Fibroblast of lung (primary cell): Measurements from ENCODE around the gene MAB21L4.

ENCODE experiments used
- CTCF ChIP-seq, 2 donors: IDR thresholded peaks in 1 of 2; conservative IDR thresholded peaks in 1 of 2; 1 replicate in 1 of 2; 2 replicates in 1 of 2; pipeline ENCODE4 v1.5.1; 2011 to 2012; ENCODE audit warnings: low read length in 2 of 2, control low read depth in 1 of 2, inconsistent platforms in 1 of 2, low read depth in 1 of 2, mild to moderate bottlenecking in 1 of 2
- EZH2 ChIP-seq: IDR thresholded peaks from 2 replicates; pipeline ENCODE4 v1.5.1; 2012; ENCODE audit warnings: low read length, control low read depth, mild to moderate bottlenecking; ENCODE audit errors: missing control alignments

- no peak for TF ChIP-seq EZH2
- no peak for TF ChIP-seq CTCF (conservative IDR thresholded peaks at IDR 0.05 in 1 of 2, IDR thresholded peaks at IDR 0.05 in 1 of 2; ENCODE audit: low read depth in 1 of 2, low read length in 2 of 2)
These were observed 11.2 kb downstream of the MAB21L4 start for GRCh38 chr2:240884745-240885144.
